Measurements from ENCODE around the gene TMEM132D.

Gene TMEM132D

DNA sequence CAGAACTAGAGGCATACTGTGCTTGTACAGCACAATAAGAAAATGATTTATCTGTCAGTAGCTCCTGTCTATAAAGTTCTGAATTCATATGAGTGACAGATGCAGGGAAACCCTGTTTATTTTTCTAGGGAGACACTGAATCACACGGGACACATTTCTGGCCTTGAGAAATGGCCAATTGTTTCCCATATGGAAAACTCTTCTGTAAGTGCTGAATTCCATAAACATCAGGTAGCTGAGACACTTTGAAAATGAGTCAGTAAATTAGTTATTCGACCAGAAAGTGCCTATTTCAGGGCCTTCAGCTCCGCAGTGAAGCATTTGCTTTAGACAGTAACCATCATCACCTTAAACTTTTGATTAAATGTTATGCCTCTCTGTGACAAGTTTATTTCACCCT is 184.4 kb downstream of the TMEM132D start:
- DNase-seq, result no peak

DNA sequence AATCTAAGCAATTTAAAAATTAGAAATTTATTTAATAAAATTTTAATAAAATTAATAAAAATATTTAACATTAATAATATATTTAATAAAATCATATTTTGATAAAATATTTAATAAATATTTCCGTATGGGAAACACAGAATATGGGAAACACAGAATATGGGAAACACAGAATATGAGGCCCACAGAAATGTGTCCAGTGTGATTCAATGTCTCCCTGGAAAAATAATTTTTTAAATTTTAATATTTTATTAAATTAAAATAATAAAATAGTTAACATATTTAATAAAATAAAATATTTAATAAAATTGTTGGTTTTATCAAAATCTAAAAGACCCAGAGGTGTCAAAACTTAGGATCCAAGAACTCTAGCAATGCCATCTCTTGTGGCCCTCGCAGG is 186.4 kb downstream of the TMEM132D start:
- DNase-seq, result no peak

DNA sequence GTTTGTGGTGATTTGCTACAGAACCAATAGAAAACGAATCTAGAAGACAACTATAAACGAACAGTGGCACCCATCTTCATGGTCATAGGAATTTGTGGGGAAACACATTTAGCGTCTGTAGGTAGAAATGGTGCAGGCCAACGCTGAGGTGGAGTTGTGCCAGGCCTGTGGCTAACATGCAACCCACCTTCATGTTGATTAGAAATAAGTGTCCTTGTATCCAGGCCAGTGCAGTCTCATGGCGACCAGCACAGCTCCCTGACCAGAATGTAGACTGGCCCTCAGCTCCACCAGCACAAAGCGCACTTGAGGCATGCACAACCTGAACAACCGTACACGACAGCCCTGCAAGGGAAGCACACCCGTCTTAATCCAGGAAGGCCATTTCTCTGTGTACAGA is 187.0 kb downstream of the TMEM132D start:
- DNase-seq, result no peak

DNA sequence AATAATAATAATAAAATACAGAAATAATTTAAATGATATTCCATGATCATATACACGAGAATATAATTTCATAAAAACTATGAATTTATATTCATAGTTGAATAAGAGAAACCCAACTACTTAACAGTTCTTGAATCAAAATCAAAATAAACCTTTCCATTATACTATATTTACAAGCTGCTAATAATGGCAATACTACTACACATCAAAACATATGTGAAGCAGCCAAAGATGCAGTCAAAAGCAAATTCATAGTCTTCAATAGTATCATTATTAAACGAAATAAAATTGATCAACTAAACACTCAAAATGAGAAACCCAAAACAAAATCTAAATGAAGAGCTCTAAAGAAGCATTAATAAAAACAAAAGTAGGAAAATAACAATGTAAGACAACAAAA is 197.1 kb downstream of the TMEM132D start:
- no peak for DNase-seq

DNA sequence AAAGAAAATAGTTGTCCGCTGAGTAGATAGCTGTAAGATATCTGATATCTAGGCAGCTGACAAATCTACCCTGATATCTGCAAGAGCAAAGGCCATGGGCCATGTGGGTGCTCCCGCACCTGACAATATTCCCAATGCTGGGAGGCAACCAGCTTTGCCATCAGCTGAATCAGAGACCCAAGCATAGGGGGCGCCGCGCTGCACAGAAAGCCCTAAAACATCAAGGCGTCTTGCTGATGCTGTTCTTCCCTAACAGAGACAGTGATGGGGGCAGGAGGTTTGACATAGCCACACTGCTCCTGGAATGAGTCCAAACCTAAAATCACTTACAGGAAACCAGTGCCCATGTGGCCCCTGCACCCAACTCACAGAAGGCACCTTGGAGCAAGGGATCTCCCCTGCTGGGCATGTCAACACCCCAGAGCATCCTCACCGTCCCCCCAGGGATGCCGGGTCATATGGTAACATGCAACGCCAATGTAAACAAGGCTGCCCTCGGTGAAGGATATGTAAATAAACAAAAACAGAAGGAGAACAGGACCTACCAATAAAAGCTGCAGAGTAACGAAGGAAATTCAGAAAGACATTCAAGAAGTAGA is 199.5 kb downstream of the TMEM132D start:
- no peak for DNase-seq

DNA sequence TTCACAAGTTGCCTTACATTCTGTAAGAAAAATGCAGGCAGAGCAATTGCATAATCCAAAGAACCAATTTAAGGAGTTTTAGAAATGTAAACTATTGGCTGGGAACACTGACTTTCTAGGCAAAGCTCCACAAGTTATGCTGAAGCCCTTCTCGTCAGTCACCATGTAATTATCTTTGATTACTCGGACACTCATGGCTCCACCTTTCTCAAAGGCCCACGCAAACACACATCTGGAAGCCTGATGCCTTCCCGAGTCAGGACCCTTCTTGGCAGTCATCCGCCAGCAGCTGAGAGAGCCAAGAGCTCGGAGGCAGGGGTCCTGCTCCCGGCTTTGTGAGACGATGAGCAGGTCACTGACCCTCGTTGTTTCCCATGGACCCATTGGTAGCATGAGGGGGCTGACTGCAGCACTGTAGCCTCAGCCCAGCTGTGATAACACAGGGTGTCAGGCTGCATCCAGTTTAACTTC is 202.2 kb downstream of the TMEM132D start:
- no peak for DNase-seq

DNA sequence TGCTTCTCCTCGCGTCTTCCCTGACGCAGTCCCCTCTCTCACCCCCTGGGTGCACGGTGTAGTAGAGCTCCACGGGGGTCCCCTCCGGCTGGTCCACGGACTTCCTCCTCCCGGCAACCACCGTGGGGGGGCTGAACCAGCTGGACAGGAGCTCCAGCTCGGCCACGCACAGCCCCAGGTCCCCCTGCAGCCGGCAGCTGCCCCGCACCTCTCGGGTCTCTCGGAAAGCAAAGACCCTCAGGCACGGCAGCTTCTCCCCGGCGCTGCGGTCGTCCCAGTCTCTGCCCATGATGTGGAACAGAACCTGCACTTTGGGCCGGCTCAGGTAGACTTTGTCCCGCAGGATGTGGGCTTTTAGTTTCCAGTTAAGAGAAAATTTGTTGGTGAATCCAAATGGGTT is 203.8 kb downstream of the TMEM132D start:
- no peak for DNase-seq

DNA sequence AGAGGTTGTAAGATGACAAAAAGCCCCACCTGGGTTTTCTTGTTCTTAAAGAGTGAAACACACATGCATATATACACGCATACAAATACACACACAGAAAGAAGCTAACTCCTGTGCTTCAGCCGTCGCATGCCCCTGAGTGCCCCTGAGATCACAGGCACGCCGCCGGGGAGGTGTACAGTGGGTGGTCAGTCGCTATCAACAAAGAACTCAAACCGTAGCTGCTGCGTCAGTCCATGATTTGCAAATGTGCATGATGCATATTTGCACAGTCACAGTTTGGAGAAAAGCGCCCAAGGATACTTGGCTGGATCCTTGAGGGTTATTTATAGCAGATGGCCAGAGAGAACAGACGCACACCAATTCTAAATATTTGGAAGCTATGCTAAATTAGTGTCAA is 206.9 kb downstream of the TMEM132D start:
- no peak for DNase-seq

DNA sequence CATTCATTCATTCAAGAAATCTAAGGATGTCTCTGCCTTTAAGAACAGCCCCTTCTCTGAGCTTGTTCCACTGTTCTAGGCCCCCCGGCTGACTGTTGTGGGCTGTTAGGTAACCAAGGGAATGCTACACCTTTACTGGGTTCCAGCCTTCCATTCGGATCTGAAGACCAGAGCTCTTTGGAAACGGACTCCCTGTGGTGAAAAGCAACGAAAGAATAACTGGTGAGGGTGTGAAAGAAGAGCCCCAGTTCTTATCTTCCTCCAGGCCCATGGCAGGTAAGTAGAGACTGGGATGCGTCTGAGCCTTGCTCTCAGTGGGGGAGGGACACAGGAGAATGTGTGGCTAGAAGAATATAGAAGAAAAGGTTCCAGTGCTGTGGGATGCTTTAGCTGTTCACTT is 207.4 kb downstream of the TMEM132D start:
- DNase-seq, result no peak

DNA sequence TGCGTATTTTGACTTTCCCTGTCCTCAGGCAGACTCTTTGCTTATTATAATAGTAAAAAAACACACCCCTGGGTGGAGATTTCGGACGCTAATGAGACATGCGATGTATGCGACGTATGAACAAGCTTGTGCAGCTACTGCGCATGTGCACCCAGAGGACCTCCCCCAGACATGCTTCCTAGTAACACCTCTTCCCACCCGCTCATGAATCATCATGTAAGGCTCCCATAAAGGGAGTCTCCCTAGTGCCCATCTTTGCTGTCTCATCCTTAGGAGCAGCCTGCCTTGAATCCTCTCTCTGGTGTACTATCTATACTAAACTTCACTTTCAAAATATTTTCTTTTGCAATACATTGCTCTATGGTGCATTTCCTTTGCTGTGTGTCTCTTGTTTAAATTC is 210.1 kb downstream of the TMEM132D start:
- no peak for DNase-seq

DNA sequence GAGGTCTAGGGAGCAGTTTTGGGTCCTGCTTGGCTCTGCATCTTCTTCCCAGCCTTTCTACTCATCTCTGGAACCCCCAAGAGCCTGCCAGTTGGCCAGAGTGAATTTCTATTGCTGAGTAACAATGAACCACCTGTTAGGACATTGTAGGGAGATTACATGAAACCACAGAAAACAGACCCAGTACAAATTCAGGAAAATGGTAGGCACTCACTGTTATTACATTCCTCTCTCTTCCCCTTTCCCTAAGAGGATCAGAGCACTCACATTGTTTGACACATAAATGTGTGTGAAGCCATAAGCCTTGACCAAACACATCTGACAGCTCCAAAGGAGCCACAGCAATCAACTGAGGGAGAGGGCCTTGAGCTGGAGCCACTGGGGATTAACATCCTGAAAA is 216.1 kb downstream of the TMEM132D start:
- no peak for DNase-seq

DNA sequence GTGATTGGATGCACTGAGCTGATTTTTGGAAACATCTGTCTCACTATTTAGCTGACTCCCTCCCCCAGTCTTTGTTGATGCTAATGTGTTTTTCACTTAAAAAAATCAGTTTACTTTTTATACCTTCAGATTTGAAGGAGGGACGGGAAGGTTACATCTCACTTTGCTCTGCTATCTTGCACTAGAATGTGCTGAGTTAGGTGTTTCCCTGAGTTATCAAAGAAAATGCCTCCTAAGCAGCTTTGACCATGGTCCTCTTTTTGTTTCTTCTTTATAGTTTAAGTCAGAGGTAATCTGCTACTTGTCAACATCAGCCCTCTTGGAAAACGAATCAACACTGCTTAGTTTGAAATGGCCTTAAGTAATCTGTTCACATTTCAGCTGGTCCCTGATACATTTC is 222.0 kb downstream of the TMEM132D start:
- DNase-seq, result no peak

DNA sequence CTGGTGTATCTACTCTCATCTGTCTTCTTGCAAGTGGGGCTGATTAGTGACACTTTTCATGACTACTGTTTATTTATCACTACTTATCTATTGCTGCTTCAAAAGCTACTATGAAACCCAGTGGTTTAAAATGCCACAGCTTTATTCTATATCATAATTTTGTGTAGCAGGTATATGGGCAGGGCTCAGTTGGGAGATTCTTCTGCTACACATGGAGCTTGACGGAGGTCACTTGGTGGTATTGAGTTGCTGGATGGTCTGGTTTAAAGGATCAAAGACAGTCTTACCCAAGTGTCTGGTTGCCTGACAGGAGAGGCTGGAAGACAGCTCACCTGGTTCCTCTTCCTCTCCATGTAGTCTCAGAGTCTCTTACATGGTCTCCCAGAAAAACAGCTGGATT is 222.7 kb downstream of the TMEM132D start:
- no peak for DNase-seq

DNA sequence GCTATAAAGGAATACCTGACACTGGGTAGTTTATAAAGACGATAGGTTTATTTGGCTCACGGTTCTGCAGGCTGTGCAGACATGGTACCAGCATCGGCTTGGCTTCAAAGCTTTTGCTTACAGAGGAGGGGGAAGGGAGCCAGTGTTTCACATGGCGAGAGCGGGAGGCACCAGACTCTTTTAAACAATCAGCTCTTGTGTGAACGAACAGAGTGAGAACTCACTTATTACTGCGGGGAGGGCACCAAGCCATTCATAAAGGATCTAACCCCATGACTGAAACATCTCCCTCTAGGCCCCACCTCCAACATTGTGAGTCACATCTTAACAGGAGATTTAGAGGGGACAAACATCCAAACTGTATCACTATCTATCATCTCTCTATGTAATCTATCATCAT is 227.4 kb downstream of the TMEM132D start:
- no peak for DNase-seq

DNA sequence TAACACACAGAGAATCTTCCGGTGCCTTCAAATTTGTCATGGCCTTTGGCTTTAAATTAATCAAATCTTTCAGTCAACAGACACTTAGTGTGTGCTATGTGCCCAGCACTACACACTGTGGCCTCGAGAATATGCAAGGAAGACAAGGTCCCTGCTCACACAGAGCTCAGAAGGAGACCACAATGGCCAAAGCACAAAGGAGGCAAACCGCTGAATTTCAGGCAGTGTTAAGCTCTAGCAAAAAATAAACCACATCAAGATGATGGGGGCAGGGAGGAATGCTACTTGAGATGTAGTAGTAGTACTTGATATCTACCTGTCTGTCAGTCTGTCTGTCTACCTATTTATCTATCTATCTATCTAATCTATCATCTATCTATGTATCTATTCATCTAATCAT is 227.9 kb downstream of the TMEM132D start:
- DNase-seq, result no peak

DNA sequence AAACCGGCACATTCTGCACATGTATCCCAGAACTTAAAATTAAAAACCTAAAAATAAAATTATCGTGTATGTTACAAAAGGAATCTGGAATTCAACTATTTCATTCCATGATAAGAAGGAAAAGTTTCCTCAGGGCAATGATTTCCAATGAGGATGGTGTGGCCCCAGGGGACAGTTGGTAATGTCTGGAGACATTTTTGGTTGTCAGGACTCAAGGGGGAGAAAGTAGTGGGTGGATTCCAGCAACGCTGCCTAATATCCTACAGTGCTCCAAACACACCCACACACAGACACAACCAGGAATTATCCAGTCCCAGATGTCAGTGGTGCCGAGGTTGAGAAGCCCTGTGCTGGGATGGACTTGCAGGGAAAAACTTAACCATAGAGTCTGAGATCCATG is 228.3 kb downstream of the TMEM132D start:
- no peak for DNase-seq

DNA sequence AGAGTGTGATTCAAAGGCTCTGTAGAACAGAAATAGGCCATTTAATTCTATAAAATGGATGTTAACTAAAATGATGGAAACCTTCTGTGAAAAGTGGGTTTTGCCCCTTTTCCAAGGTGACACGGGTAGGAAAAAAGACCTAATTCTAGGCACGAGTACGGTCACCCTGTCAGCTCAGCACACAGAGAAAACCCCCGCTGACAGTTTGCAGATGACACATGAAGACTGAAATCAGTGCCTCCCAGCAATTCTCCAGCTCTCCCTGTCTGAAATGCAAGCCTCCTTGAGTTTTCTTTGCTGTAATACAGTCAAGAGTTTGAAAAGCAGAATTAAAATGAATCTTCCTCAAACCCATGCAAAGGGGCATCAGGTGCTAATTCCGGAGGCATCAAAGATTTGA is 230.0 kb downstream of the TMEM132D start:
- no peak for DNase-seq

DNA sequence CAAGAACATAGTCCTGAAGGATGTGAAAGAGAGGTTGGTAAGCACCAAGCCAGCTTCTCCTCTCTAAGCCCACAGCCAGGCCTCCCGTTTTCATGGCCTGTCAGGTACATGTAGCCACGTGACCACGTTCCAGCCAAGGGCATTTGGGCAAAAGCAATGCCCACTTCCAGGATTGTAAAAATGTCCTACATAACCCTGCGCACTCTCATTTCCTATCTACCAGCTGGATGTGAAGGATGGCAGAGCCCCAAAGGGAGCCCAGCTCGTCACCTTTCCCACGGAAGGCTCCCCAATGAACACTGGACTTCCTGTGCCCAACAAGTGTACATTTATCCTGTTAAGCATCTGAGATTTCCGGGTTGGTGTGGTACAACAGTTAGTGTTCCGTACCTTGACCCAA is 231.7 kb downstream of the TMEM132D start:
- no peak for DNase-seq

DNA sequence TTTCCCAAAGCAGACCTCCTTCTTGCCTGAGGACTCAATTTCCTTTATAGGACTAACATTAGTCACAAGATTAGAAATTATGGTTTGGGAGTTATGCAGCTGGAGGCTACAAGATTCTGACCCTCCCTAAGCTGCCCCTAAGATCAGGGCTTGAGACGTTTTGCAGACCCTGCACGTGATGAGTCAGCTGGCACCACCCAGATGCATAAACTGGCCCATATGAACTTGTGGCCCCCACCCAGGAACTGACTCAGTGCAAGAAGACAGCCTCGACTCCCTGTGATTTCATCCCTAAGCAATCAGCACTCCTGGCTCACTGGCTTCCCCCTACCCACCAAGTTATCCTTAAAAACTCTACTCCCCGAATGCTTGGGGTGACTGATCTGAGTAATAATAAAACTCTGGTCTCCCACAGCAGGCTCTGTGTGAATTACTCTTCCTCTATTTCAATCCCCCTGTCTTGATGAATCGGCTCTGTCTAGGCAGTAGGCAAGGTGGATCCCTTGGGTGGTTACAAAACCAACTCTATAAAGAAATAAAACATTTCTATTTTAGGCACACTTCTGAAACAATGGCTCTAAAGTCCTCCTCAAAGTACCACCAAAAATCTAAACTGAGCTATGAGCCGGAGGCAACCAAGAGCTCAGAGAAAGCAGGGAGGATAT is 233.4 kb downstream of the TMEM132D start:
- DNase-seq, result no peak

DNA sequence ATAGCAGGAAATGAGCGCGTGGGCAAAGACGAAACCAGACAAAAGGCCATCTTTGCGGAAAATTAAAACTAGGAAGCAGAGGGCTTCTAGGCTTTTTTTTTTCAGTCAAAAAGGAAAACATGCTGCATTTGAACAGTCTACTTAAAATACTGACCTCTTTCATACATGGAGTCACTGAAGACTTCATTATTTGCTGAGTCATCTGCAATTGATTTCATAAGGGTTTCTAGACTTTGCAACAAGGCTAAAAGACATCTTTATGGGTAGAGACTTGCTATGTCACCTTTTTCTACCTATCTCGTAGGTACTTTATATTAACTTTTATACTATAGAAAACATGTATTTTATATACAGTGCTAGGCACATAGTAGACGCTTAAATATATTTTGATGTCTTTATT is 238.4 kb downstream of the TMEM132D start:
- DNase-seq, result no peak

DNA sequence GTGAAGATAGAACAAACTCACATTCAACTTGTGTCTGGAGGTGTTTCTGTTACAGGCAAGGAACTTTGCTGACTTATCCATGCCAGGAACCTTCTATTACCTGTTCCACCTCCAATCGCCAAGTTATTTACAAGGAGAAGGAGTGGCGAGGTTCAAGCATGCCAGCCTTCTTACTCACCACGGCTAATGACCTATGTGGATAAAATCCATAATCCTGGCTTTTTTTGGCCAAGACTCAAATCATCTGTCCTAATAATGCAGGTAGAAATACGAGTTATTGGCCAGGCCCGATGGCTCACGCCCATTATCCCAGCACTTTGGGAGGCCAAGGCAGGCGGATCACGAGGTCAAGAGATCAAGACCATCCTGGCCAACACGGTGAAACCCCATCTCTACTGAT is 241.6 kb downstream of the TMEM132D start:
- DNase-seq, result no peak

DNA sequence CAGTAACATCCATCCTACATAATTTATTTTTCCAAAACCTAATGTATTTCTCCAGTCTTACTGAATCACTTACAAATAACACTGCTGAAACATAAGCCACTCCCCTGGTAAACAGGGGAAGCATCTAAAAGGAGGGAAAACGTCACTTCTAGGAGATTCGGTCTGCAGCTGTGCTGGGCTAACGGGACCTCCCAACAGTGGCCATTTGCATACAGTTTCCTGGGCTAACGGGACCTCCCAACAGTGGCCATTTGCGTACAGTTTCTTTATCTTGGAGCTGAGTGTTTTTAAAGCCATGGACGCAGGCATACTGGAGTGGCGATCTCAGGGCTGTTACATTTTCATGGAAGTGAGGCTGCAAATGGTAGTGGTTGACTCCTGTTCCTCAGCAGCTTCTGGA is 242.9 kb downstream of the TMEM132D start:
- DNase-seq, result no peak

DNA sequence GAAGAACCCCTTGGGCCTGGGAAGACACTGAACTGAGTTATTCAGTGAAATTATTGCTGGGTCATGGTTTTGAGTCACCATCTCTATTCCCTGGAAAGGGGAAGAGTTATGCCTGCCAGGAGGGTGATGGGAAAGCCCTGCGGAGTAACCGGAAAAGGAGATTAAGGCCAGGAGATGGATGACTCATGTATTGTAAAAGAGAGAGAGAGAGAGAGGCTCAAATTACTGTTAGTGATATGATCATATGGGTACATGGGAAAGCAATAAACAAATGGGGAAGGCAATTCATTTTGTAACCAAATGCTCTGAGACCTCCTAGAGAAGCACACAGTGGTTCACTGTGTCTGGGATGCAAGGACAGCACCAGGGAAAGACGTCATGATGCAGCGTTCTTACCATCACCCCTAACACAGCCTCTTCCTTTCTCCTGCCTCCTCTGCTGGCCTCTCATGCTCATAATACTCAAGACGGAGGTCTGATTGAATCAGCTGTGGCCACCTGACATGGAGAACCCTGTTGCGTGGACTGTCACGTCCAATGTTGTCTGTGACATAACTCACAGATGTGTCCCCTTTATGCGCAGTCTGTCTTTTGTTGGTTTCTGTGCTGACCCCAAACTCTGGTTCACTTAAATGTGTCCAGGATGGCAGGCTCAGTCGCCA is 243.7 kb downstream of the TMEM132D start:
- no peak for DNase-seq

DNA sequence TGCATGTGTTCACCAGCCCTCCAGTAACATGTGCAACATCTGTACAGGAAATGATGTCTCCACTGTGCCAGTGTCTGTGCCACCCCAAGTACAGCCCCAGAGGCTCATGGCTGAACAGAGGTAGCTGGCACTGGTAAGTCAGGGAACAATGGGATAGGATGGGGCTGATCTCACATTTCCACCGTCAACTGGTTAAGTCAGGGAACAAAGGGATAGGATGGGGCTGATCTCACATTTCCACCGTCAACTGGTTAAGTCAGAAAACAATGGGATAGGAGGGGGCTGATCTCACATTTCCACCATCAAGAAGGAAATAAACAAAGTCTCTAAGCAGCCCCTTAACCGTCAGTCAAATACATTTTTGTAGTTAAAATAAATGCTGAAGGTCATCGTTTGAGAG is 246.6 kb downstream of the TMEM132D start:
- no peak for DNase-seq

DNA sequence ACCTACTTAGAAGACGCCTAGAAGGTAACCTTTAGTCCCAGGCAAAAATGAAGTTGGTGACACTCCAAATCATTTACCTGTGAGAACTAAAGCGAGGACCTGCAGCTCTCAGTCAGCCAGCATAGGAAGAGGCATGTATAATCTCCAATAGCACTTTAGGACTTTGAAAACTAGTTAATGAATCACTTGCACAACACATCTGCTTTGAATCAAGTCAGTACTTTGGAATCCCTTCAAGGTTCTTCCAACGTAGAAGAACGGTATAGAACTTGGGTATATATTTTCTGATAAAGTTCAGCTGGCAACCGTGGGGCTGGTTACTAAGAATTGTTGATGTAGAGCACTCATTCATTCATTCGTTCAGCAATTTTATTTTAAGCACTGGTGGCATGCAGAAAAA is 251.9 kb downstream of the TMEM132D start:
- no peak for DNase-seq
